Kidney (tissue), 14 donors: ENCODE data around the gene TMEM266. TPM values are rescaled to one million over a fixed set of nuclear protein-coding genes. Genes with fewer than 3 reads are reported as not detected.

Experiments
- DNase-seq, 5 donors: peaks; one replicate each; pipeline ENCODE4 v3.0.0-alpha.2; 2013 to 2020
- FAIRE-seq: peaks from 2 replicates; lab custom pipeline; 2012; peaks lifted over from hg19 to GRCh38; lab: Jason Lieb, UNC
- H3K27ac ChIP-seq, 2 donors: one replicate each; pipeline ENCODE4 v1.7.0; 2013; ENCODE audit warnings: low read depth in 2 of 2, low read length in 2 of 2, inconsistent platforms in 1 of 2
- H3K27me3 ChIP-seq: one replicate; pipeline ENCODE4 v1.7.1; 2013; ENCODE audit warnings: low read length, inconsistent platforms; ENCODE audit not compliant: control insufficient read depth, insufficient read depth
- H3K36me3 ChIP-seq, 3 donors: one replicate each; pipeline versions ENCODE4 v1.7.0 to v1.7.1; 2013; ENCODE audit warnings: low read length in 3 of 3, control low read depth in 1 of 3, inconsistent platforms in 1 of 3; ENCODE audit not compliant: insufficient read depth in 3 of 3, control insufficient read depth in 2 of 3
- H3K4me1 ChIP-seq, 3 donors: one replicate each; pipeline versions ENCODE4 v1.7.0 to v1.7.1; 2013; ENCODE audit warnings: low read length in 3 of 3, inconsistent platforms in 1 of 3, low read depth in 1 of 3; ENCODE audit not compliant: control insufficient read depth in 2 of 3, insufficient read depth in 2 of 3
- H3K4me3 ChIP-seq, 3 donors: one replicate each; pipeline versions ENCODE4 v1.7.0 to v1.8.1; 2013; ENCODE audit warnings: low read length in 3 of 3, control low read depth in 1 of 3, inconsistent platforms in 1 of 3
- H3K9ac ChIP-seq, 3 donors: one replicate each; pipeline versions ENCODE4 v1.7.0 to v1.7.1; 2013; ENCODE audit warnings: low read length in 3 of 3, control low read depth in 1 of 3, inconsistent platforms in 1 of 3
- H3K9me3 ChIP-seq, 3 donors: one replicate each; pipeline versions ENCODE4 v1.7.0 to v1.7.1; 2013; ENCODE audit warnings: low read length in 3 of 3, control low read depth in 1 of 3, inconsistent platforms in 1 of 3; ENCODE audit not compliant: control insufficient read depth in 2 of 3, insufficient read depth in 1 of 3
- intact Hi-C: fragments of 100-400 bp; cut with DNase I; formaldehyde crosslinking; loops from one replicate; pipeline ENCODE4 v1.11.1; 2022
- polyA plus RNA-seq: library from polyadenylated mRNA; stranded (reverse); fragments of 350-450 nt; fragmentation: Illumina TruSeq; extraction: RNeasy Lipid Tissue Mini Kit (QIAGEN cat#74804); gene quantifications from one replicate; pipeline ENCODE4 v1.2.3, GENCODE V29; 2014; ENCODE audit warnings: low read depth, low replicate concordance; ENCODE audit not compliant: insufficient read depth
- total RNA-seq: library from RNA; stranded (reverse); fragmentation: NEBNext Ultra II Directional; extraction: Animal tissue kit (Norgen Biotek cat#: 25700); gene quantifications from one replicate; pipeline ENCODE4 v1.2.1, GENCODE V29; 2021
- TF ChIP-seq, protein P1 (sequence below): IDR thresholded peaks from 3 replicates; pipeline ENCODE4 v1.5.1; 2012; ENCODE audit warnings: mild to moderate bottlenecking, moderate library complexity, borderline replicate concordance; ENCODE audit not compliant: insufficient read depth; ENCODE audit errors: extremely low read depth
- donor health status: control.
- donor health status: control.
- donor health status: control.
- donor health status: control.
- donor health status: control.
- donor health status: DM: yes; HTN: yes; CAD: no.
- donor health status: Normal renal cell carcinoma (clear cell type).

TMEM266 gene
- total and polyA plus RNA-seq, 2 donors from 2014 or later, result 0.72 to 3.1 TPM

- FAIRE-seq, result no peak
- TF ChIP-seq, protein P1, sequence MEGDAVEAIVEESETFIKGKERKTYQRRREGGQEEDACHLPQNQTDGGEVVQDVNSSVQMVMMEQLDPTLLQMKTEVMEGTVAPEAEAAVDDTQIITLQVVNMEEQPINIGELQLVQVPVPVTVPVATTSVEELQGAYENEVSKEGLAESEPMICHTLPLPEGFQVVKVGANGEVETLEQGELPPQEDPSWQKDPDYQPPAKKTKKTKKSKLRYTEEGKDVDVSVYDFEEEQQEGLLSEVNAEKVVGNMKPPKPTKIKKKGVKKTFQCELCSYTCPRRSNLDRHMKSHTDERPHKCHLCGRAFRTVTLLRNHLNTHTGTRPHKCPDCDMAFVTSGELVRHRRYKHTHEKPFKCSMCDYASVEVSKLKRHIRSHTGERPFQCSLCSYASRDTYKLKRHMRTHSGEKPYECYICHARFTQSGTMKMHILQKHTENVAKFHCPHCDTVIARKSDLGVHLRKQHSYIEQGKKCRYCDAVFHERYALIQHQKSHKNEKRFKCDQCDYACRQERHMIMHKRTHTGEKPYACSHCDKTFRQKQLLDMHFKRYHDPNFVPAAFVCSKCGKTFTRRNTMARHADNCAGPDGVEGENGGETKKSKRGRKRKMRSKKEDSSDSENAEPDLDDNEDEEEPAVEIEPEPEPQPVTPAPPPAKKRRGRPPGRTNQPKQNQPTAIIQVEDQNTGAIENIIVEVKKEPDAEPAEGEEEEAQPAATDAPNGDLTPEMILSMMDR, result no peak
- intact Hi-C loops, result no loop called here
Measured at GRCh38 chr15:76160426-76161152, 100.8 kb downstream of the TMEM266 start.

GRCh38 chr15:76161153-76162035, 101.6 kb downstream of the TMEM266 start:
- intact Hi-C loops, result no loop called here
- FAIRE-seq (no peak), DNase-seq (peak in 4 of 5 donors; percentile 33 to 64 (median 60))
- H3K36me3 ChIP-seq, result no peaks in the 10 kb centered on the region
- TF ChIP-seq, protein P1, result no peak
- no peaks in the 10 kb centered on the region for H3K27me3 ChIP-seq
- H3K9me3 ChIP-seq, result no peaks in the 10 kb centered on the region
- no peak overlapping the region for H3K4me3 ChIP-seq
- H3K27ac ChIP-seq, result no peak overlapping the region
- no peaks in the 10 kb centered on the region for H3K4me1 ChIP-seq
- no peak overlapping the region for H3K9ac ChIP-seq

More at GRCh38 chr15:76160426-76161152, 100.8 kb downstream of the TMEM266 start:
- peak in 1 of 5 donors; percentile 47 for DNase-seq
- H3K27ac ChIP-seq, result no peak overlapping the region
- H3K36me3 ChIP-seq, result no peaks in the 10 kb centered on the region
- no peaks in the 10 kb centered on the region for H3K4me1 ChIP-seq
- no peaks in the 10 kb centered on the region for H3K9me3 ChIP-seq
- H3K4me3 ChIP-seq, result no peak overlapping the region
- no peaks in the 10 kb centered on the region for H3K27me3 ChIP-seq
- no peak overlapping the region for H3K9ac ChIP-seq

- H3K9me3 ChIP-seq, result no peaks in the 10 kb centered on the region
- TF ChIP-seq, protein P1, result no peak
- H3K4me1 ChIP-seq, result no peaks in the 10 kb centered on the region
- no peak overlapping the region for H3K9ac ChIP-seq
- H3K27me3 ChIP-seq, result no peaks in the 10 kb centered on the region
- FAIRE-seq (no peak), DNase-seq (peak in 2 of 5 donors; percentile 40 to 64)
- H3K4me3 ChIP-seq, result no peak overlapping the region
- intact Hi-C loops, result no loop called here
- H3K36me3 ChIP-seq, result no peaks in the 10 kb centered on the region
- H3K27ac ChIP-seq, result no peak overlapping the region
Measured at GRCh38 chr15:76162036-76162398, 102.2 kb downstream of the TMEM266 start.
